Endodermal cell (in vitro differentiated cells): ENCODE data around the gene VWA5B2. TPM values are rescaled to one million over a fixed set of nuclear protein-coding genes. Genes with fewer than 3 reads are reported as not detected.
A peak's percentile ranks its signal among the peaks of the same experiment; 100 is the strongest.

Source experiments
- DNase-seq: peaks from one replicate; pipeline ENCODE4 v3.0.0-alpha.2; 2017
- H3K27ac ChIP-seq: 2 replicates; pipeline ENCODE4 v1.5.1; 2013; ENCODE audit warnings: mild to moderate bottlenecking, low read depth, low read length, moderate library complexity
- H3K27me3 ChIP-seq: 2 replicates; pipeline ENCODE4 v1.6.1; 2013; ENCODE audit warnings: mild to moderate bottlenecking, low read length, moderate library complexity; ENCODE audit not compliant: insufficient read depth, control insufficient read depth, poor library complexity, severe bottlenecking
- H3K36me3 ChIP-seq: 2 replicates; pipeline ENCODE4 v1.7.0; 2013; ENCODE audit warnings: mild to moderate bottlenecking, low read length, moderate library complexity; ENCODE audit not compliant: control insufficient read depth, insufficient read depth
- H3K4me1 ChIP-seq: one replicate; pipeline ENCODE4 v1.7.0; 2013; ENCODE audit warnings: low read length; ENCODE audit not compliant: control insufficient read depth, insufficient read depth
- H3K4me3 ChIP-seq: 2 replicates; pipeline ENCODE4 v1.5.1; 2013; ENCODE audit warnings: mild to moderate bottlenecking, low read length, moderate library complexity
- H3K9ac ChIP-seq: 2 replicates; pipeline ENCODE4 v1.6.1; 2013; ENCODE audit warnings: mild to moderate bottlenecking, low read length, moderate library complexity; ENCODE audit not compliant: poor library complexity, severe bottlenecking; ENCODE audit errors: extremely low read depth
- H3K9me3 ChIP-seq: 2 replicates; pipeline ENCODE4 v1.6.1; 2013; ENCODE audit warnings: mild to moderate bottlenecking, low read length, moderate library complexity; ENCODE audit not compliant: control insufficient read depth
- H3K27ac Mint-ChIP-seq: 2 replicates; pipeline ENCODE4 v1.8.0; 2020; ENCODE audit warnings: mixed read lengths
- H3K27me3 Mint-ChIP-seq: 2 replicates; pipeline ENCODE4 v1.8.0; 2021; ENCODE audit warnings: mild to moderate bottlenecking, mixed read lengths; ENCODE audit not compliant: insufficient read depth
- H3K36me3 Mint-ChIP-seq: 2 replicates; pipeline ENCODE4 v1.8.0; 2020; ENCODE audit warnings: low read depth, mixed read lengths
- H3K4me1 Mint-ChIP-seq: 2 replicates; pipeline ENCODE4 v1.8.0; 2020; ENCODE audit warnings: mixed read lengths
- H3K4me3 Mint-ChIP-seq: 2 replicates; pipeline ENCODE4 v1.8.0; 2020; ENCODE audit warnings: mild to moderate bottlenecking, moderate library complexity, mixed read lengths
- H3K9me3 Mint-ChIP-seq: 2 replicates; pipeline ENCODE4 v1.8.0; 2020; ENCODE audit warnings: mild to moderate bottlenecking, mixed read lengths
- CTCF ChIP-seq: fragments of 200-600 bp; sonication (generic); conservative IDR thresholded peaks from 2 replicates; pipeline ENCODE4 v1.5.0; 2021; ENCODE audit warnings: antibody characterized with exemption, mild to moderate bottlenecking
- WGBS, 2 experiments: methylation state at CpG; one replicate each; pipeline versions ENCODE4 v1.1.5 to v1.1.7; 2013; ENCODE audit warnings: missing lambda C conversion rate in 2 of 2, mixed read lengths in 1 of 2; ENCODE audit not compliant: insufficient coverage in 1 of 2, insufficient read length in 1 of 2; 5-methylcytosine and 5-hydroxymethylcytosine counted together
- total RNA-seq, 2 donors: library from RNA; stranded (reverse); fragmentation: NEBNext Ultra II Directional in 1 of 2; extraction: Animal tissue kit (Norgen Biotek cat#: 25700) in 1 of 2; gene quantifications; 2 replicates in 1 of 2; 3 replicates in 1 of 2; pipeline ENCODE4 v1.2.1, GENCODE V29; 2021

VWA5B2 gene
- total RNA-seq, 2 donors from 2014 or later: 0.62 to 0.97 TPM

DNA sequence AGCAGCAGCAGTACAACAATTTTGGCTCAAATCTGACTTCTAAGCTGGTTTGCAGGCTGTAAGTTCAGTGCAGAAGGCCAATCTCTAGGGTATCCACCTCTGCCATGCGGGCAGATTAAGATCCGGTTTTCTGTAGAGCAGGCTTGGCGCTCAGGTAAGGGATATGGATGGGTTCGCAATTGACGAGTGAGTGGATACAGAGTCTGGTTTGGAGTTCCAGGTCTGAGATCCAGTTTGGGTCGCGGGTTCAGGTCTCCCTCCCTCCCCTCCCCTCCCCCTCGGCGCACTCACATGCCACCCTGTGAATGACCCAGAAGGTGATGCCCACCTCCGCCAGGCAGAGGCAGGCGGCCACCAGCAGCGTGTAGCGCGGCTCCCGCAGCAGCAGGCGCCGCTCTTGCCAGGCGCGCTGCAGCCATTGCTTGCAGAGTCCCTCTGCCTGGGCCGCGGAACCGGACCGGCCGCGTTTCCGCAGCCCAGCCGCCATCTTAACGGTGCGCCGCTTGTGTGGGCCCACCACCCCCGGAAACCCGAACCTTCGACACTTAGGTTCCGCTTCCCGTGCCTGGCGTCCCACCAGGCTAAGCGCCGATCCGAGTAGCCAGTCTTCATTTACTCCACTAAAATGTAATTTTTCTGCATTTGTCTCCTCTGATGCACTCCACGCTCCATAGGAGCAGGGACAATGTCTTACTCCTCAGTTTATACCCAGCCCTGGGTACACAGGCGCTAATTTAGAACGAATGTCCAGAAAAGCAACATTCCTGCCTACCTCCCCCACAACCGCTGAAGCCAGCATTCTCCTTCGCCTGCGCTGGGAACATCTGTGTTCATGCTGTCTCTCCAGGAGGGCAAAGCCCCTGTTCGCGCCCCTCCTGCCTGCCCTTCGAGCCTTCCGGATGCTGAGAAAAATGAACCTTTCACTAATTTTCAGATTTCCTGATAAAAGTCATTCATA lies 19.3 kb downstream of the VWA5B2 start, which contains the start of gene ALG3:
ALG3 (minus strand) TSS at position 509 of the 958 bp plus-strand sequence; CDS start at position 487, 22 bp downstream.
- Histone ChIP-seq H3K36me3 (peaks cover 17% of the 10 kb centered on the region), H3K4me1 (no peaks in the 10 kb centered on the region), H3K27me3 (peaks cover 24% of the 10 kb centered on the region), H3K4me3 (peak within 1 kb of the TSS; percentile 100), H3K9me3 (no peaks in the 10 kb centered on the region), H3K9ac (peak within 1 kb of the TSS; percentile 87), H3K27ac (peak within 1 kb of the TSS; percentile 76)
- Mint-ChIP-seq H3K27ac (peak within 1 kb of the TSS; percentile 98), H3K9me3 (no peaks in the 10 kb centered on the region), H3K4me1 (peaks cover 1% of the 10 kb centered on the region), H3K27me3 (peaks cover 14% of the 10 kb centered on the region), H3K36me3 (peaks cover 12% of the 10 kb centered on the region), H3K4me3 (peak within 1 kb of the TSS; percentile 82)
- WGBS, 2 experiments: 0% methylated on average over 26 to 49 of the region's 49 CpGs
- no peak for TF ChIP-seq CTCF
- peak; percentile 96 for DNase-seq

DNA sequence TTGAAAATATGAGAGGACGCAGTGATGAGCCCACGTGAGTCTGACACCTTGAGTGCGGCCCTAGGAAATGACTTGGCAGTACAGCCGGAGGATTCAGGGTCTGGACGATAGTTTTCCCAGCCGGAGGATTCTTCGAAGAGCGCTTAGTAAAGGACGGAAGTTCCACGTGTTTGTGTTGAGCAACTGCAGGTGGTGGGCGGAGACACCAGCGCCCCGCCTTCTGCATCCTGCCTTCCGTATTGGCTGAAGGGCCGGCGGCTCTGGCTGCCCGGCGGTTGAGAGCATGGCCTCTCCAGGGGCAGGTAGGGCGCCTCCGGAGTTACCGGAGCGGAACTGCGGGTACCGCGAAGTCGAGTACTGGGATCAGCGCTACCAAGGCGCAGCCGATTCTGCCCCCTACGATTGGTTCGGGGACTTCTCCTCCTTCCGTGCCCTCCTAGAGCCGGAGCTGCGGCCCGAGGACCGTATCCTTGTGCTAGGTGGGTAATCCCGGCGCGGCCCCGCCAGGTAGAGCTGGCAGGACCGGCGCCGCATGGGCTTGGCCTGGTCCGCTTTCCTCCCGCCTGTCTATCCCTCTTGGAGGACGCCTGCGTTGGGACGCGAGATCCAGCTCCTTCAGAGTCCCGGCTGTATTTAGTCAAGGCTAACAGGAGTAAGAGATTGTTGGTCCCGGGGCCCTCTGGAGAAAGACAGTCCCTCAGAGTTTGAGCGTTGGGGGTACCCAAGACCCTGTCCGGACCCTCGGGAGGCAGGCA lies 20.2 kb downstream of the VWA5B2 start, which contains the start of gene EEF1AKMT4:
EEF1AKMT4 (plus strand) TSS at position 261 of the 755 bp plus-strand sequence; CDS start at position 284, 23 bp downstream.
- H3K4me1 Mint-ChIP-seq: peaks cover 1% of the 10 kb centered on the region
- no peaks in the 10 kb centered on the region for H3K9me3 Mint-ChIP-seq
- Histone ChIP-seq H3K4me3 (peak within 1 kb of the TSS; percentile 100), H3K9me3 (no peaks in the 10 kb centered on the region), H3K27ac (peak within 1 kb of the TSS; percentile 76), H3K27me3 (peaks cover 33% of the 10 kb centered on the region), H3K36me3 (peaks cover 11% of the 10 kb centered on the region), H3K4me1 (no peaks in the 10 kb centered on the region), H3K9ac (peak within 1 kb of the TSS; percentile 87)
- peaks cover 6% of the 10 kb centered on the region for H3K36me3 Mint-ChIP-seq
- peak; percentile 99 for DNase-seq
- peak; percentile 73 for TF ChIP-seq CTCF
- peak within 1 kb of the TSS; percentile 98 for H3K27ac Mint-ChIP-seq
- H3K4me3 Mint-ChIP-seq: peak within 1 kb of the TSS; percentile 82
- 0 to 1% methylated on average over 26 to 54 of the region's 54 CpGs for WGBS, 2 experiments
- peaks cover 19% of the 10 kb centered on the region for H3K27me3 Mint-ChIP-seq

- Histone ChIP-seq H3K27me3 (peaks cover 40% of the 10 kb centered on the region), H3K4me1 (no peaks in the 10 kb centered on the region), H3K27ac (no peak overlapping the region), H3K9me3 (no peaks in the 10 kb centered on the region), H3K36me3 (peaks cover 4% of the 10 kb centered on the region), H3K4me3 (peak overlapping the region; percentile 100), H3K9ac (no peak overlapping the region)
- WGBS, 2 experiments: 8 to 17% methylated on average over 11 to 20 of the region's 20 CpGs
- peak; percentile 98 for DNase-seq
- Mint-ChIP-seq H3K27me3 (peaks cover 26% of the 10 kb centered on the region), H3K4me3 (peak overlapping the region; percentile 82), H3K4me1 (peaks cover 1% of the 10 kb centered on the region), H3K27ac (peak overlapping the region; percentile 64), H3K36me3 (no peaks in the 10 kb centered on the region), H3K9me3 (no peaks in the 10 kb centered on the region)
- peak; percentile 95 for TF ChIP-seq CTCF
Observed at GRCh38 chr3:184250167-184250828, 20.9 kb downstream of the VWA5B2 start.
